HG02763 (cell line): ENCODE data around the gene ADH1A.
"Not testable (repeated sequence)": the region's sequence is repeated elsewhere in the genome, so short reads cannot be mapped to it uniquely, and the experiment has no call there.

Experiments used
- ATAC-seq: cut with Tn5 transposase; IDR thresholded peaks from one replicate; pipeline ENCODE4 v1.9.1; 2021; ENCODE audit warnings: mild to moderate bottlenecking, moderate library complexity; ENCODE audit not compliant: unreplicated experiment

ADH1A gene

DNA sequence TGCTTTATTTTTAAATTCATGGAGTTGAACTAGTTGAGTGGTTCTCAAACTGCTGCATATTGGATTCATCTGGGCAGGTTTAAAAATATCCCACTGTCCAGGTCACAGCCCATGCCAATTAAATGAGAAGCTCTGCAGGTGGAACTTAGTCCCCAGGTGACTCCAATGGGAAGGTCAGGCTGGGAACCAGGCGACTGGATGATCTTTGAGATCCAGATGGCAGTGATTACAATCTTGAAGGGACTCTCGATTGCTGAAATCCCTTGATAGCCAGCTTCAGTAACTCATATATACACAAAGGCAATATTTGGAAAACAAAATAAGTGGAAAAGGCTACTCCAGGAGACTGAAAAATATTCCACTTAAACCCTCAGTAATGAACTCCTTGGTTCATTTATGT is 8.1 kb downstream of the ADH1A start:
- no peak for ATAC-seq

- ATAC-seq: no peak
Observed at GRCh38 chr4:99281261-99281660, 9.5 kb downstream of the ADH1A start.

DNA sequence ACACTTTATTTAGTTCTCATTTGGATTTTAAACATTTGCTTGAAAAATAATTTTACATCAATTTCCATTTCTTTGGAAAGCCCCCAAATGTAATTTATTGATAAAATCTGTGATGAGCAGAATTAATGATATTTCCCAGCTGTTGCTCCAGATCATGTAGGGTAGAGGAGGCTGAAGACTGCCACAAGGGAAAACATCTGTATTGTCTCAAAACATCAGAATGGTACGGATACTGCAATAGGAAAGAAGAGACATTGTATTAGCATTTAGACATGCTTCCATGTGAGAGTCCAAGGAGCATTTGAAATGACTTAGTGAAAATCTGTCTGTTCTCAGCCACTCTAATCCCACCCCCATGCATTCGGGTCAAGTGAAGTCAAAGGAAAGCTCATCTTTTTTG is 14.4 kb downstream of the ADH1A start:
- ATAC-seq: no peak

DNA sequence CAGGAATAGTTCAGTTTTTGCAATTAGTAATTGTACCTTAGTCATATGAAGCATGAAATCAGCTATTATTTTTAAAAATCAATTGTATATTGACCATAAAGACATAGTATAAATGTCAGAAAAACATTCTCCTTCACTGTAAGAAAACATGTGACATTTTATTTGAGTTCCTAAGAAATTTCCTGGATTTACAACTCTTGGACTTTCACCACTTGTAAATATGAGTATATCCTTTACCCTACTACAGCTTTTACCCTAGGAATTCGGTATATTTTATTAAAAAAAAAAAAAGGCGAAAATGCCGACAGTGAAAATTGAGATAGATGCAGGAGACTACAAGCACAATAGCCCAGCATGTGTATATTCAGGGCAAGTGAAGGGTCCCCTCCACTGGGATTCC is 14.9 kb downstream of the ADH1A start:
- no peak for ATAC-seq

DNA sequence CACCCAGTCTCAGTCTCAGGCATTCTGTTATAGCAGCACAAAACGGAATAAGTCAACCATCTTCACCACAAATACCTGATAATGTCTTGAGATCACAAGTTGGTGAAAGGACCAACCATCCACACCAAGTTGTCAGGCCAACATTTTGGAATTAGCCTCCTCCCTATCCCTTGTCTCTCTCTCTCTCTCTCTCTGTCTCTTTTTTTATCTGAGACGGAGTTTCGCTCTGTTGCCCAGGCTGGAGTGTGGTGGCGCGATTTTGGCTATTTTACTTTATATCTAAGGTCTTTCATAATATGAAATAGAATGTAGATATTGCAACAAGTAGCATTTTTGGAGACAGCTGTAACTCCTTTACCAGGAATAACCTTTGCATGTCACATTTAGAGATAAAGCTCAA is 15.7 kb downstream of the ADH1A start:
- no peak for ATAC-seq

- ATAC-seq: no peak
Observed at GRCh38 chr4:99273704-99274103, 17.1 kb downstream of the ADH1A start.

GRCh38 chr4:99264927-99265326 is 25.9 kb downstream of the ADH1A start:
- no peak for ATAC-seq

DNA sequence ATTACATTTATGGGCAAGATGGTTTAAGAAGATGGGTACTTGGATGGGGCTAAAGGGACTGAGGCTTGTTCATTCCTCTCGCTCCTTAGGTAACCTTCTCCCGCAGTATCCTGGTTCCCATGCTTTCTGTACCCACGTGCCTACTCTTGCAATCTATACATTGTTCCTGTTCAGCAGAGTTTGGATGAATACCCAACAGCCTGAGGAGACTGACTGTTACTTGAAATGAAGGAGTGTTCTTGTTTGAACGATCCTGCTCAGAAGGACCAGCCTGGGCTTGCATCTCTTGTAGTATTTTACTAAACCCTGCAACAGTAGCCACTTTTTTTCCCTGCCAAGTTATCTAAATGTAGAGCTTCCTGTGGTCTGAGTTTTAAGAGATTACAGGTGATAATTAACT is 38.0 kb downstream of the ADH1A start:
- ATAC-seq: no peak

DNA sequence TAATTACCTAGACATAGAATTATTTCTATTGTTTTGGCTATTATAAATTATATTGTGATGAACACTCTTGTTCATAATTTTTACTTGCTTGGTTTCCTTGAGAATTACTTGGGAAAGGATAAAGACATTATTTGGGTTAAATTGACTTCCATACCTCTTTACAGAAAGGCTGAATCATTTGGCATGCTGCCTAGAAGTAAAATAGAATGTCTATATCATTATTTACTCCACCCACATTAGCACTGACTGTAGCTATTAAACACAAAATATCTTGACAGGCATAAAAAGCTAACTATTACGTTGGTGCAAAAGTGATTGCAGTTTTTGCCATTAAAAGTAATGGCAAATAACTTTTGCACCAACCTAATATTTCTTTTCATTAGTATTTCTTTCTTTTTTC is 42.1 kb downstream of the ADH1A start:
- ATAC-seq: no peak

DNA sequence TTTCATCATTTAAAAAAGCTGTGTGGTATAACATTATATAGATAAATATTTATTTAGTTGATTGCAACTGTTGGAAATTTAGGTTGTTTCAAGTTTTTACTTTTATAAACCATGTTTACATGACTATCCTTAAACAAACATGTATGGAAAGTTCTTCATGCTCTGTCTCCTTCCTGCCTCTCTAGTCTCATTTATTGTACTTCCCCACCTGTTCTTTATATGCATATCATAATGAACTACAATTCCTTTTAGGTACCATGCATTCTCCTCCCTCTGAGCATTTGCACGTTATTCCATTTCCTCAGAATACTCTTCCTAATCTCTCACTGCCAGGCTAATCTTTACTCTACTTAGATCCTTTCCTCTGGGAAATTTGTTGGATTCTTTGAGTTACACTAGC is 54.8 kb downstream of the ADH1A start:
- no peak for ATAC-seq

- no peak for ATAC-seq
Observed at GRCh38 chr4:99234331-99235010, 56.3 kb downstream of the ADH1A start.

- not testable (repeated sequence) for ATAC-seq
Observed at GRCh38 chr4:99233397-99233796, 57.4 kb downstream of the ADH1A start.

DNA sequence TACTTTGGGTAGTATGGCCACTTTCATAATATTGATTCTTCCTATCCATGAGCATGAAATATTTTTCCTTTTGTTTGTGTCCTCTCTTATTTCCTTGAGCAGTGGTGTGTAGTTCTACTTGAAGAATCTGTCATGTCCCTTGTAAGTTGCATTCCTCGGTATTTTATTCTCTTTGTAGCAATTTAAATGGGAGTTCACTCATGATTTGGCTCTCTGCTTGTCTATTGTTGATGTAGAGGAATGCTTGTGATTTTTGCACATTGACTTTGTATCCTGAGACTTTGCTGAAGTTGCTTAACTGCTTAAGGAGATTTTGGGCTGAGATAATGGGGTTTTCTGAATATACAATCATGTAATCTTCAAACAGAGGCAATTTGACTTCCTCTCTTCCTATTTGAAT is 62.1 kb downstream of the ADH1A start:
- ATAC-seq: not testable (repeated sequence)

DNA sequence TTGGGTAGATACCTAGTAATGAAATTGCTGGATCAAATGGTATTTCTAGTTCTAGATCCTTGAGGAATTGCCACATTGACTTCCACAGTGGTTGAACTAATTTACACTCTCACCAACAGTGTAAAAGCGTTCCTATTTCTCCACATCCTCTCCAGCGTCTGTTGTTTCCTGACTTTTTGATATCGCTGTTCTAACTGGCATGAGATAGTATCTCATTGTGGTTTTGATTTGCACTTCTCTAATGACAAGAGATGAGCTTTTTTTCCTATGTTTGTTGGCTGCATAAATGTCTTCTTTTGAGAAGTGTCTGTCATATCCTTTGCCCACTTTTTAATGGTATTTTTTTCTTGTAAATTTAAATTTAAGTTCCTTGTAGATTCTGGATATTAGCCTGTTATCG is 63.1 kb downstream of the ADH1A start:
- not testable (repeated sequence) for ATAC-seq
